HepG2 (cell line): ENCODE results near the gene NAIF1. TPM values are rescaled to one million over a fixed set of nuclear protein-coding genes. Genes with fewer than 3 reads are reported as not detected.
A peak's percentile ranks its signal among the peaks of the same experiment; 100 is the strongest.

Experiments used
- ATM ChIP-seq: fragments of 450-650 bp; IDR thresholded peaks from 2 replicates; pipeline ENCODE4 v1.7.1; 2017; ENCODE audit warnings: mild to moderate bottlenecking, borderline replicate concordance
- FOXA3 ChIP-seq: IDR thresholded peaks from 2 replicates; pipeline ENCODE4 v1.6.1; 2016; ENCODE audit warnings: missing genetic modification reagents, missing compliant biosample characterization
- HDAC6 ChIP-seq: fragments of 200-600 bp; sonication (generic); IDR thresholded peaks from 2 replicates; pipeline ENCODE4 v1.7.0; 2017; ENCODE audit warnings: mild to moderate bottlenecking, antibody characterized with exemption, low read length, low read depth
- HNF4G ChIP-seq, 2 experiments: sonication (generic) in 1 of 2; formaldehyde crosslinking in 1 of 2; IDR thresholded peaks; 2 replicates each; pipeline versions ENCODE4 v1.4.0 to v1.6.1; 2011 to 2020; ENCODE audit warnings: borderline replicate concordance in 2 of 2, low read depth in 2 of 2, mild to moderate bottlenecking in 2 of 2, low read length in 1 of 2, missing genetic modification reagents in 1 of 2, moderate library complexity in 1 of 2
- IRF2 ChIP-seq: IDR thresholded peaks from 2 replicates; pipeline ENCODE4 v1.6.1; 2018; ENCODE audit warnings: missing genetic modification reagents, missing compliant biosample characterization
- KDM4B ChIP-seq: sonication (generic); formaldehyde crosslinking; IDR thresholded peaks from 2 replicates; pipeline ENCODE4 v1.4.0; 2020; ENCODE audit warnings: missing genetic modification reagents
- MXD4 ChIP-seq: IDR thresholded peaks from 2 replicates; pipeline ENCODE4 v1.6.1; 2016; ENCODE audit warnings: mild to moderate bottlenecking, missing biosample characterization, missing genetic modification reagents
- SKI ChIP-seq: fragments of 450-650 bp; IDR thresholded peaks from one replicate; pipeline ENCODE4 v1.6.1; 2018; ENCODE audit warnings: mild to moderate bottlenecking; ENCODE audit not compliant: partially characterized antibody
- SRF ChIP-seq: IDR thresholded peaks from 2 replicates; pipeline ENCODE4 v1.6.1; 2011; ENCODE audit warnings: mild to moderate bottlenecking, low read depth, low read length, moderate library complexity
- TARDBP ChIP-seq: sonication (generic); formaldehyde crosslinking; IDR thresholded peaks from 2 replicates; pipeline ENCODE4 v1.8.0; 2022; ENCODE audit warnings: mild to moderate bottlenecking, missing genetic modification reagents
- TCF7L2 ChIP-seq: IDR thresholded peaks from 2 replicates; pipeline ENCODE4 v1.6.1; 2011; ENCODE audit warnings: mild to moderate bottlenecking, low read depth, low read length, moderate library complexity
- ZNF619 ChIP-seq: sonication (generic); formaldehyde crosslinking; IDR thresholded peaks from 2 replicates; pipeline ENCODE4 v1.4.0; 2020; ENCODE audit warnings: mild to moderate bottlenecking, missing genetic modification reagents
- polyA plus RNA-seq, 8 experiments: library from polyadenylated mRNA; depleted of rRNA in 3 of 8; stranded (reverse) in 7 of 8; unstranded in 1 of 8; fragments of >200 nt; fragmentation: Illumina TruSeq in 4 of 8; extraction: Trizol in 4 of 8; gene quantifications; 2 replicates each; pipeline versions ENCODE4 v1.2.1 to v1.2.3, GENCODE V29; 2011 to 2016; ENCODE audit warnings: low read depth in 4 of 8, missing spikeins in 1 of 8, mixed read lengths in 1 of 8; ENCODE audit not compliant: insufficient read depth in 1 of 8
- total RNA-seq, 5 experiments: library from RNA; depleted of rRNA; stranded (reverse); fragments of >200 nt; fragmentation: Illumina TruSeq; extraction: Trizol; gene quantifications; 2 replicates each; pipeline ENCODE4 v1.2.3, GENCODE V29; 2016; ENCODE audit warnings: low read depth in 1 of 5
- TF ChIP-seq, protein P1 (sequence below): sonication (generic); formaldehyde crosslinking; IDR thresholded peaks from 2 replicates; pipeline ENCODE4 v1.9.0; 2021; ENCODE audit warnings: missing genetic modification reagents, mild to moderate bottlenecking, borderline replicate concordance
- TF ChIP-seq, protein P2 (sequence below): IDR thresholded peaks from 2 replicates; pipeline ENCODE4 v1.6.1; 2016; ENCODE audit warnings: mild to moderate bottlenecking
- TF ChIP-seq, protein P3 (sequence below): sonication (generic); formaldehyde crosslinking; IDR thresholded peaks from 2 replicates; pipeline ENCODE4 v1.4.0; 2020; ENCODE audit warnings: missing genetic modification reagents
- TF ChIP-seq, protein P4 (sequence below): sonication (generic); formaldehyde crosslinking; IDR thresholded peaks from 2 replicates; pipeline ENCODE4; 2020; ENCODE audit warnings: missing genetic modification reagents, mild to moderate bottlenecking, borderline replicate concordance
- TF ChIP-seq, protein P5 (sequence below): sonication (generic); formaldehyde crosslinking; IDR thresholded peaks from 2 replicates; pipeline ENCODE4 v1.4.0; 2020; ENCODE audit warnings: missing genetic modification reagents, borderline replicate concordance
- TF ChIP-seq, protein P6 (sequence below): sonication (generic); formaldehyde crosslinking; IDR thresholded peaks from 2 replicates; pipeline ENCODE4 v1.8.0; 2022; ENCODE audit warnings: mild to moderate bottlenecking, missing genetic modification reagents, moderate library complexity

NAIF1 gene
- total and polyA plus RNA-seq, 2 of the 13 experiments (the other 11 are each of a cell fraction or from before 2014, with no cell fraction given): 6.0 to 6.9 TPM

DNA sequence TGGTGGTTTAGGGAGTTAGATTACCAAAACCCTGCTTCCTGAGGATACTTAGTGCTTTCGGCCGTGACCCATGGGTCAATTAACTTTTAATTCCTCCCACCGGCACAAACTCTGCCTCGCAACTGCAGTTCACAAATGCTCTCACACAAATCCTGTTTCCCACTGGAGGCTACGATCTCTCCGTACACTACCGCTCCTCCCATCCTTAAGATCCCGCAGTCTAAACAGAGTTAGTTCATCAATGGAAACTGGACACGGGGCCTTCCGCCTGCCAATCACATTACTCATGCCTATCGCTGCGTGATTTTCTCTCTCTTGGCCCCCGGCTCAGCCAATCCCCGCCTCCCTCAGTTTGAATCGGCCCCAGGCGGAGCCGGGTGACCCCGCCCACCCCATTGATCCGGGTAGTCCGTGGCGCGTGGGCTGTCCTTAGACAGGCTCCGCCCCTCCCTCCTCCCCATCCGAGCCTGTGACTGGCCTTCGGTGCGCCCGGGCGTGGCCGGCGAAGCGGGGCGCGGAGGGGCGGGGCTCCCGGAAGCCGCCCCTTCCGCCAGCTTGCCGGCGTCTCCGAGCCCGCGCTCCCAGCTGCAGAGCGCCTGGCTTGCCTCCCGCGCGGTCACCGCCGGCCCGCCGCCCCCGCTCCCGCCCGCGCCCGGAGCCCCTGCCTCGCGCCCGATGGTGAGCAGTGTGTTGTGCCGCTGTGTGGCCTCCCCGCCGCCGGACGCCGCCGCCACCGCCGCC, 695 bp upstream of the NAIF1 start, which contains the start of gene SLC25A25 (continued):
- TF ChIP-seq, protein P1, sequence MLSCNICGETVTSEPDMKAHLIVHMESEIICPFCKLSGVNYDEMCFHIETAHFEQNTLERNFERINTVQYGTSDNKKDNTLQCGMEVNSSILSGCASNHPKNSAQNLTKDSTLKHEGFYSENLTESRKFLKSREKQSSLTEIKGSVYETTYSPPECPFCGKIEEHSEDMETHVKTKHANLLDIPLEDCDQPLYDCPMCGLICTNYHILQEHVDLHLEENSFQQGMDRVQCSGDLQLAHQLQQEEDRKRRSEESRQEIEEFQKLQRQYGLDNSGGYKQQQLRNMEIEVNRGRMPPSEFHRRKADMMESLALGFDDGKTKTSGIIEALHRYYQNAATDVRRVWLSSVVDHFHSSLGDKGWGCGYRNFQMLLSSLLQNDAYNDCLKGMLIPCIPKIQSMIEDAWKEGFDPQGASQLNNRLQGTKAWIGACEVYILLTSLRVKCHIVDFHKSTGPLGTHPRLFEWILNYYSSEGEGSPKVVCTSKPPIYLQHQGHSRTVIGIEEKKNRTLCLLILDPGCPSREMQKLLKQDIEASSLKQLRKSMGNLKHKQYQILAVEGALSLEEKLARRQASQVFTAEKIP: no peak
- TF ChIP-seq TARDBP (CRISPR knock-in tag) (0 out of 2 replicates have a peak, but pooled peaks have one; percentile 9), ATM (no peak), HNF4G (IDR thresholded peaks at IDR 0.05; ENCODE audit: borderline replicate concordance, low read depth, low read length) (no peak), HNF4G (CRISPR knock-in tag; IDR thresholded peaks at IDR 0.05; ENCODE audit: borderline replicate concordance, low read depth) (no peak), SKI (no peak), ZNF619 (no peak), IRF2 (CRISPR knock-in tag) (no peak), TCF7L2 (no peak), SRF (no peak), KDM4B (CRISPR knock-in tag) (no peak), MXD4 (CRISPR knock-in tag) (no peak), FOXA3 (CRISPR knock-in tag) (peak; percentile 35; the same call in 1 of the 2 replicates), HDAC6 (no peak)
- TF ChIP-seq, protein P2, sequence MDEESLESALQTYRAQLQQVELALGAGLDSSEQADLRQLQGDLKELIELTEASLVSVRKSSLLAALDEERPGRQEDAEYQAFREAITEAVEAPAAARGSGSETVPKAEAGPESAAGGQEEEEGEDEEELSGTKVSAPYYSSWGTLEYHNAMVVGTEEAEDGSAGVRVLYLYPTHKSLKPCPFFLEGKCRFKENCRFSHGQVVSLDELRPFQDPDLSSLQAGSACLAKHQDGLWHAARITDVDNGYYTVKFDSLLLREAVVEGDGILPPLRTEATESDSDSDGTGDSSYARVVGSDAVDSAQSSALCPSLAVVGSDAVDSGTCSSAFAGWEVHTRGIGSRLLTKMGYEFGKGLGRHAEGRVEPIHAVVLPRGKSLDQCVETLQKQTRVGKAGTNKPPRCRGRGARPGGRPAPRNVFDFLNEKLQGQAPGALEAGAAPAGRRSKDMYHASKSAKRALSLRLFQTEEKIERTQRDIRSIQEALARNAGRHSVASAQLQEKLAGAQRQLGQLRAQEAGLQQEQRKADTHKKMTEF (CRISPR knock-in tag): peak; percentile 43
- TF ChIP-seq, protein P3, sequence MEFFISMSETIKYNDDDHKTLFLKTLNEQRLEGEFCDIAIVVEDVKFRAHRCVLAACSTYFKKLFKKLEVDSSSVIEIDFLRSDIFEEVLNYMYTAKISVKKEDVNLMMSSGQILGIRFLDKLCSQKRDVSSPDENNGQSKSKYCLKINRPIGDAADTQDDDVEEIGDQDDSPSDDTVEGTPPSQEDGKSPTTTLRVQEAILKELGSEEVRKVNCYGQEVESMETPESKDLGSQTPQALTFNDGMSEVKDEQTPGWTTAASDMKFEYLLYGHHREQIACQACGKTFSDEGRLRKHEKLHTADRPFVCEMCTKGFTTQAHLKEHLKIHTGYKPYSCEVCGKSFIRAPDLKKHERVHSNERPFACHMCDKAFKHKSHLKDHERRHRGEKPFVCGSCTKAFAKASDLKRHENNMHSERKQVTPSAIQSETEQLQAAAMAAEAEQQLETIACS (CRISPR knock-in tag): no peak
- TF ChIP-seq, protein P4, sequence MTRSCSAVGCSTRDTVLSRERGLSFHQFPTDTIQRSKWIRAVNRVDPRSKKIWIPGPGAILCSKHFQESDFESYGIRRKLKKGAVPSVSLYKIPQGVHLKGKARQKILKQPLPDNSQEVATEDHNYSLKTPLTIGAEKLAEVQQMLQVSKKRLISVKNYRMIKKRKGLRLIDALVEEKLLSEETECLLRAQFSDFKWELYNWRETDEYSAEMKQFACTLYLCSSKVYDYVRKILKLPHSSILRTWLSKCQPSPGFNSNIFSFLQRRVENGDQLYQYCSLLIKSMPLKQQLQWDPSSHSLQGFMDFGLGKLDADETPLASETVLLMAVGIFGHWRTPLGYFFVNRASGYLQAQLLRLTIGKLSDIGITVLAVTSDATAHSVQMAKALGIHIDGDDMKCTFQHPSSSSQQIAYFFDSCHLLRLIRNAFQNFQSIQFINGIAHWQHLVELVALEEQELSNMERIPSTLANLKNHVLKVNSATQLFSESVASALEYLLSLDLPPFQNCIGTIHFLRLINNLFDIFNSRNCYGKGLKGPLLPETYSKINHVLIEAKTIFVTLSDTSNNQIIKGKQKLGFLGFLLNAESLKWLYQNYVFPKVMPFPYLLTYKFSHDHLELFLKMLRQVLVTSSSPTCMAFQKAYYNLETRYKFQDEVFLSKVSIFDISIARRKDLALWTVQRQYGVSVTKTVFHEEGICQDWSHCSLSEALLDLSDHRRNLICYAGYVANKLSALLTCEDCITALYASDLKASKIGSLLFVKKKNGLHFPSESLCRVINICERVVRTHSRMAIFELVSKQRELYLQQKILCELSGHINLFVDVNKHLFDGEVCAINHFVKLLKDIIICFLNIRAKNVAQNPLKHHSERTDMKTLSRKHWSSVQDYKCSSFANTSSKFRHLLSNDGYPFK (CRISPR knock-in tag): no peak
- TF ChIP-seq, protein P5, sequence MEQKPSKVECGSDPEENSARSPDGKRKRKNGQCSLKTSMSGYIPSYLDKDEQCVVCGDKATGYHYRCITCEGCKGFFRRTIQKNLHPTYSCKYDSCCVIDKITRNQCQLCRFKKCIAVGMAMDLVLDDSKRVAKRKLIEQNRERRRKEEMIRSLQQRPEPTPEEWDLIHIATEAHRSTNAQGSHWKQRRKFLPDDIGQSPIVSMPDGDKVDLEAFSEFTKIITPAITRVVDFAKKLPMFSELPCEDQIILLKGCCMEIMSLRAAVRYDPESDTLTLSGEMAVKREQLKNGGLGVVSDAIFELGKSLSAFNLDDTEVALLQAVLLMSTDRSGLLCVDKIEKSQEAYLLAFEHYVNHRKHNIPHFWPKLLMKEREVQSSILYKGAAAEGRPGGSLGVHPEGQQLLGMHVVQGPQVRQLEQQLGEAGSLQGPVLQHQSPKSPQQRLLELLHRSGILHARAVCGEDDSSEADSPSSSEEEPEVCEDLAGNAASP (CRISPR knock-in tag): no peak
- TF ChIP-seq, protein P6, sequence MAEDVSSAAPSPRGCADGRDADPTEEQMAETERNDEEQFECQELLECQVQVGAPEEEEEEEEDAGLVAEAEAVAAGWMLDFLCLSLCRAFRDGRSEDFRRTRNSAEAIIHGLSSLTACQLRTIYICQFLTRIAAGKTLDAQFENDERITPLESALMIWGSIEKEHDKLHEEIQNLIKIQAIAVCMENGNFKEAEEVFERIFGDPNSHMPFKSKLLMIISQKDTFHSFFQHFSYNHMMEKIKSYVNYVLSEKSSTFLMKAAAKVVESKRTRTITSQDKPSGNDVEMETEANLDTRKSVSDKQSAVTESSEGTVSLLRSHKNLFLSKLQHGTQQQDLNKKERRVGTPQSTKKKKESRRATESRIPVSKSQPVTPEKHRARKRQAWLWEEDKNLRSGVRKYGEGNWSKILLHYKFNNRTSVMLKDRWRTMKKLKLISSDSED: no peak
